ENCODE measurements around the gene ACR.

DNA sequence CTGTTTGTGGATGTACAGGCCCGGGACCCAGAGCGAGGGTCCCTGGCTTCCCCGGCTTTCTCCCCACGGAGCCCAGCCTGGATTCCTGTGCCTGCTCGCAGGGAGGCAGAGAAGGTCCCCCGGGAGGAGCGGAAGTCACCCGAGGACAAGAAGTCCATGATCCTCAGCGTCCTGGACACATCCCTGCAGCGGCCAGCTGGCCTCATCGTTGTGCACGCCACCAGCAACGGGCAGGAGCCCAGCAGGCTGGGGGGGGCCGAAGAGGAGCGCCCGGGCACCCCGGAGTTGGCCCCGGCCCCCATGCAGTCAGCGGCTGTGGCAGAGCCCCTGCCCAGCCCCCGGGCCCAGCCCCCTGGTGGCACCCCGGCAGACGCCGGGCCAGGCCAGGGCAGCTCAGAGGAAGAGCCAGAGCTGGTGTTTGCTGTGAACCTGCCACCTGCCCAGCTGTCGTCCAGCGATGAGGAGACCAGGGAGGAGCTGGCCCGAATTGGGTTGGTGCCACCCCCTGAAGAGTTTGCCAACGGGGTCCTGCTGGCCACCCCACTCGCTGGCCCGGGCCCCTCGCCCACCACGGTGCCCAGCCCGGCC is 16.7 kb upstream of the ACR start:
- TF ChIP-seq, protein P1, sequence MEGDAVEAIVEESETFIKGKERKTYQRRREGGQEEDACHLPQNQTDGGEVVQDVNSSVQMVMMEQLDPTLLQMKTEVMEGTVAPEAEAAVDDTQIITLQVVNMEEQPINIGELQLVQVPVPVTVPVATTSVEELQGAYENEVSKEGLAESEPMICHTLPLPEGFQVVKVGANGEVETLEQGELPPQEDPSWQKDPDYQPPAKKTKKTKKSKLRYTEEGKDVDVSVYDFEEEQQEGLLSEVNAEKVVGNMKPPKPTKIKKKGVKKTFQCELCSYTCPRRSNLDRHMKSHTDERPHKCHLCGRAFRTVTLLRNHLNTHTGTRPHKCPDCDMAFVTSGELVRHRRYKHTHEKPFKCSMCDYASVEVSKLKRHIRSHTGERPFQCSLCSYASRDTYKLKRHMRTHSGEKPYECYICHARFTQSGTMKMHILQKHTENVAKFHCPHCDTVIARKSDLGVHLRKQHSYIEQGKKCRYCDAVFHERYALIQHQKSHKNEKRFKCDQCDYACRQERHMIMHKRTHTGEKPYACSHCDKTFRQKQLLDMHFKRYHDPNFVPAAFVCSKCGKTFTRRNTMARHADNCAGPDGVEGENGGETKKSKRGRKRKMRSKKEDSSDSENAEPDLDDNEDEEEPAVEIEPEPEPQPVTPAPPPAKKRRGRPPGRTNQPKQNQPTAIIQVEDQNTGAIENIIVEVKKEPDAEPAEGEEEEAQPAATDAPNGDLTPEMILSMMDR (IDR thresholded peaks at IDR 0.05; ENCODE audit: insufficient read depth, low read length, poor library complexity, severe bottlenecking) = no peak
- no peak for TF ChIP-seq EZH2phosphoT487 (conservative IDR thresholded peaks at IDR 0.05; ENCODE audit: low read length)
